HG03520 (cell line): ENCODE measurements around the gene BOLL.
"Not testable (repeated sequence)": the region's sequence is repeated elsewhere in the genome, so short reads cannot be mapped to it uniquely, and the experiment has no call there.

Source experiments
- ATAC-seq: cut with Tn5 transposase; IDR thresholded peaks from one replicate; pipeline ENCODE4 v1.9.1; 2021; ENCODE audit warnings: mild to moderate bottlenecking, moderate library complexity; ENCODE audit not compliant: unreplicated experiment

BOLL gene

GRCh38 chr2:197798187-197798586, 13.1 kb upstream of the BOLL start:
- ATAC-seq: no peak

GRCh38 chr2:197795277-197795676, 10.2 kb upstream of the BOLL start:
- ATAC-seq: no peak

DNA sequence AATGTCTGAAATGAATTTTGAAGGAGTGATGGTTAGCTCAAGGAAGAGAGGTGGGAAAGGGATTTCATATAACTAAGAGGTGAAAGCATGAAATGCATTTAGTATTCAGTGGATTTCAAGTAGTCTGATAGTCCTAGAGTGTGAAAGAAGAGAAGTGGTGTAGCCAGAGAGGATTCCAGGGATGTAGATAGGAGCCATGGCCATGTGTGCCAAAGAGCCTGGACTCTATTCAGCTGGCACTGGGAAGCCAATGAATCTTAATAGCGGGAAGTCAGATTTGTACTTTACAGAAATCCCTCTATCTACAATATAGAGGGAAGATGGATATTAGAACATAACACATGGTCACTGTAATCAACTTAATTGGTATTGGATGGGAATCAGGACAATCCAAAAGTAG, 8.3 kb upstream of the BOLL start:
- ATAC-seq: no peak

- ATAC-seq: no peak
Observed at GRCh38 chr2:197786010-197786877, 1.1 kb upstream of the BOLL start.

GRCh38 chr2:197782126-197782525, 3.0 kb downstream of the BOLL start:
- ATAC-seq: no peak

- ATAC-seq: no peak
Observed at GRCh38 chr2:197779261-197779660, 5.9 kb downstream of the BOLL start.

DNA sequence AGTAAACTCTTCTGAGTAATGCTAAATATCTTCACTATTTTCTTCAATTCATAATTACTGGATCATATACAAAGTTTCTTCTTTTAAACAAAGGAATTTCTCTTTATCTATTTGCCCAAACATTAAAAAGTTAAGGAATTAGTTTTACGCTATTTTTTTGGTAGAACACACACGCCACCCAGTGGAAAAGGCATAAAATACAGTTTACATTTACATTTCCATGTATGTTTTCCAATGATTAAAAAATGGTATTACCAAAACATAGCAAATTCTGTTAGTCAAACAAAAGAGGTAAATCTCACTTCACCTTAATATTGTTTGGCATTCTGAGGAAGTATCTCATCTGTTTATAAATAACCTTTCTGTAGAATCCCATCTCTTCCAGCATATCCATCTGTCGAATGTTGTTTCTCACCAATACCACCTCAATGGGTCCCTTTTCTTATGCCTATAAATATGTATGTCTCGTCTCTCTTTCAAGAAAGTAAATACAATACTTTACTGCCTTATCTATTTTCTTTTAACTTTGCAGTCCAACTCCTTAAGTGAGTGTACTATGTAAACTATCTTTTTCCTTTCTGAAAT, 7.2 kb downstream of the BOLL start:
- ATAC-seq: no peak

DNA sequence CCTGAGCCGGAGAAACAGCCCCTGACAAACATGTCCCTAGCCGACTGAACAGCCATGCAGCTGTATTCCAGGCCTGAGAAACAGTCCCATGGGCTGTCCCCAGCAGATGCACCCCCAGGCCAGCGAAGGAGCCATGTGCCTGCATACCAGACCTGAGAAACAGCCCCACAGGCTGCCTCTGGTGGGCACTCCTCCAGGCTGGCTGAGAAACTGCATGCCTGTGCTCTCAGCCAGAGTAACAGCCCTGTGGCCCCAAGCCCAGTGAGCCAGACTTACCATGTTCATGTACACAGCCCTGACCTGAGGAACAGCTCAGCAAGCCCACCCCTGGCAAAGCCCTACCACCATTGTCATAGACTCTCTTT, 24.8 kb downstream of the BOLL start:
- ATAC-seq: no peak

DNA sequence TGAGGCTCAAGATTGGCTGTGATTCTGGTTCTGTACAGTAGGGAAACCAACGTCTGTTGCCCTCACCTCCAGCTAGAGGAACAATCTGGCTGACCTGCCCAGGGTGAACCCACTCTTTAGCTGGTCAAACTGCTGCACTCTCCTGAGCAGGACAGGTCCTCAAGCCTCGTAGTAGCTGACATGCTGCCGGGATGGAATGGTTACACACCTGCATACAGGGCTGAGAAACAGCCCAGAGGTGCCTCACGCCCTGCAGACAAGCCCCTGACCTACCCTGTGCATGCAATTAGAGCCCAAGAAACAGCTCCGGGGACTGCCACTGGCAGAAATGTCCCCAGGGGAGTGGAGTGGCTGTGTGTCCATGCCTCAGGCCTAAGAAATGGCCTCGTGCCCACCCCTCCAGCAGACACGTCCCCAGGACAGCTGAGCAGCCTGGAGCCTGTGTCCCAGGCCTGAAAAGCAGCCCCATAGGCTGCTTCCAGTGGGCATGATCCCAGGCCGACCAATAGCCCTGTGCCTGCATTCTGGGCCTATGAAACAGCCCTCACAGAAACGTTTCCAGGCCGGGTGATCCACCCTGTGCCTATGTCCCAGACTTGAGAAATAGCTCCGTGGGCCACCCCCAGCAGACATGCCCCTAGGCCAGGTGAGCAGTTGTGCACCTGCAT, 25.4 kb downstream of the BOLL start:
- no peak for ATAC-seq

- ATAC-seq: no peak
Observed at GRCh38 chr2:197759013-197759412, 26.1 kb downstream of the BOLL start.

DNA sequence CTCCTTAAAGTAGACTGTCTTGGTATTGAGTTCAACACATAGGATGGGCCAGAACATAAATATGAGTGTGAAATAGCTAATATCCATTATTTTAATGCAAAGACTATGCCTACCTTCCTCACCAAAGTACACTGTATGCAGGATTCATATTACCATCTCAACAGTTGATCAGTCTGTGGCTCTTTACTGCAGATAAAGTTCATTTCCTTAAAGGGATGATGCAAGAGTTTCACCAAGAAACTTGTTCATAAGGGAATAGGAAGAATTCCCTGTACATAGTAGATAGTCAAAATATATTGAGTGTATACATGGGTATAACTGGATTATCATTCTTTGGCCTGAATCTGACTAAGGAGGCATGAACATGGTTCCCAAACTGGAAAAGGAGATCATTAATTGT, 44.9 kb downstream of the BOLL start:
- no peak for ATAC-seq

DNA sequence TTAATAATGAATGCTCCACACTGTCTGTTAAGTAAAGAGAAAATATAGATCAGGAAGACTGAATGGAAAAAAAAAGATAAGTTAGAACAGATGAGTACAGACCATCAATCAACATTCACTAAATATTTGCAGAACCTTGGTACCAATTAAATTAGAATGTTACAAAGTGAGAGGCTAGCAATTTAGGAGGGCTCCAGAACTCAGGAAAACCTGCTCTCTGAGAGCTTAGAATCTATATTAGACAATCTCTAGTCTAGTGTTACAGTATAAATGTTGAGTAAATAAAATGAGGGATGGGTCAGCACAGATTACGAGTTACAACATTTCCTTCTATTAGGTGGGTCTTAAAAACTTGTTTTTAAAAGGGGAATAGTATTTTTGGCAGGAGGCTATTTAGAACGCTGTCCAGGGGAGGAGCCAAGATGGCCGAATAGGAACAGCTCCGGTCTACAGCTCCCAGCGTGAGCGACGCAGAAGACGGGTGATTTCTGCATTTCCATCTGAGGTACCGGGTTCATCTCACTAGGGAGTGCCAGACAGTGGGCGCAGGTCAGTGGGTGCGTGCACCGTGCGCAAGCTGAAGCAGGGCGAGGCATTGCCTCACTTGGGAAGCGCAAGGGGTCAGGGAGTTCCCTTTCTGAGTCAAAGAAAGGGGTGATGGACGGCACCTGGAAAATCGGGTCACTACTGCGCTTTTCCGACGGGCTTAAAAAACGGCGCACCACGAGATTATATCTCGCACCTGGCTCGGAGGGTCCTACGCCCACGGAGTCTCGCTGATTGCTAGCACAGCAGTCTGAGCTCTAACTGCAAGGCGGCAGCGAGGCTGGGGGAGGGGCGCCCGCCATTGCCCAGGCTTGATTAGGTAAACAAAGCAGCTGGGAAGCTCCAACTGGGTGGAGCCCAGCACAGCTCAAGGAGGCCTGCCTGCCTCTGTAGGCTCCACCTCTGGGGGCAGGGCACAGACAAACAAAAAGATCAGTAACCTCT, 56.3 kb downstream of the BOLL start:
- ATAC-seq: not testable (repeated sequence)

- no peak for ATAC-seq
Observed at GRCh38 chr2:197727011-197727410, 58.1 kb downstream of the BOLL start.

DNA sequence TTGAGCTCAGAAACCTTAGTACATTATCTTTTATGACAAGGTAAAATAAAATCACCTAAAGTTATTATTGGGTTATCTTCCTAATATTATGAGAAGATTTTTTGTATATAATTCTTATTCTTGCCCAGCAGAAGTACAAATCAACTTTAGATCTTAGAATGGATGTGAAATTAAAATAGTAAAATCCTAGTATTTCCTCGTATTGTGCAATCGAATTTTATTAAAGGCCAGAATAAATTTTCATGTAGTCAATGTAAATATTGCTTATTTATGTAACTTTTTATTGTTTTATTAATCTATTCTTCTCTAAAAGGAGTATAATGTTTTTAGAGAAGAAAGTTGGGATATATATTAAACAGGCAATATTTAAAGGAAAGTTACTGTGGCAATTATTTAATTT, 67.3 kb downstream of the BOLL start:
- ATAC-seq: no peak

GRCh38 chr2:197713271-197713670, 71.8 kb downstream of the BOLL start:
- ATAC-seq: no peak

- ATAC-seq: no peak
Observed at GRCh38 chr2:197711578-197711977, 73.5 kb downstream of the BOLL start.

DNA sequence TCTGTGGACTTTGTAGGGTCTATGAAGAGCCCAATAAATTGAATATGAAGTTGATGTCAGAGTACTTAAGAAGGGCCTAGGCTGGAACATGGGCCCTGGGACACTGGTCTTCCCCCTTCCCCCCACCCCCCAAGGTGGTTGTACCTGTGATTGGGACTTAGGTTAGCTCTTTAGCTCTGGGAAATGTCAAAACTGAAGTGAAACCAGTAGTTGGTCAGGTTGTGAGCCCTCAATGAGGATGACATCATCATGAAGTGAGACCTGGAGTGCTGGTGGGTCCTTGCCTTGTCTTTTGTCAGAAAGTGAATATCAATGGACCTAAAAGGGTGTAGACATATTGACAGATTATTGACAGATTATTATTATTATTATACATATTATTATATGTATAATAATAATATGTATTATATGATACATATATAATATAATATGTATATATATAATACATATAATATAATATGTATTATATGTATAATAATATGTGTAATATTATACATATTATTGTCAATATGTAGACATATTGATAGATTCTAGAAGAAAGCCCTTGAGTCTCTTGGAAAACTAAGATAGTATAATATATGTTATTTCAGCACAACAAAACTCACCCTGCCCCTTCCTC, 74.6 kb downstream of the BOLL start:
- ATAC-seq: peak; percentile 84

DNA sequence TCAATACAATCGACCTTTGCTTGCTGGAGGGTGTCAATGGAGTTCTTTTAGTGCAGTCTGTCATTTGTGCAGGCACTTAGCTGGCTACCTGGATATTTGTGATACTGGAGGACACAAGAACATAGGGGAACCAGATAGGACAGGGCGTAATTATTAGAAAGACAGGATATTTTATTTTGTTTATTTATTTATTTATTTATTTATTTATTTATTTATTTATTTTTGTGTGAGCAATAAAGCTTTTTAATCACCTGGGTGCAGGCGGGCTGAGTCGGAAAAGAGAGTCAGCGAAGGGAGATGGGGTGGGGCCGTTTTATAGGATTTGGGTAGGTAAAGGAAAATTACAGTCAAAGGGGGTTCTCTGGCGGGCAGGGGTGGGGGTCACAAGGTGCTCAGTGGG, 76.0 kb downstream of the BOLL start:
- not testable (repeated sequence) for ATAC-seq

DNA sequence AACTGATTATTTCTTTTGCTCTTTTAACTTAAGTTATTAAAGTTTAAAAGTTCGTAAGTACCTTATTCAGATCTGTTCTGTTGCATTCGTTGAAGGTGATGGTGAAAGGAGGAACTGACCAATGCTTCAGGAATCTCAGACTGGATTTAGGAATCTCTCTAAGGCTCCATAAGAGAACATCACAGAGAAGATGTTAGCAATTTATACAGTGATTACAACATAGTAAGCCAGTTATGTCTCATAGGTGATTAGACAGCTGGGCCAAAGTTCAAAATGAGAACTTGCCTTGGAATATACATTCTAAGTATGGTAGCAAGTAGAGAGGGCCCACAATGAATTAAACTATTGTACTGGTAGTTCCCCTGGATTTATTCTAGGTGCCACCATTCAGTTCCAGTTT, 76.8 kb downstream of the BOLL start:
- ATAC-seq: no peak
